WTC11 (cell line): ENCODE measurements around the gene FGFR3. TPM values are rescaled to one million over a fixed set of nuclear protein-coding genes. Genes with fewer than 3 reads are reported as not detected.
A peak's percentile ranks its signal among the peaks of the same experiment; 100 is the strongest.

ENCODE experiments used
- ATAC-seq: fragments of 200-7000 bp; cut with Tn5 transposase; 2 replicates; pipeline ENCODE4 v1.10.0; 2021; ENCODE audit warnings: mild to moderate bottlenecking, moderate library complexity
- CTCF ChIA-PET: fragments of 300-600 bp; sonication (Branson Sonifier 250); formaldehyde crosslinking; loops from one replicate; lab custom pipeline; 2021; ENCODE audit warnings: antibody characterized with exemption; lab: Charles Lee
- POLR2A ChIA-PET: fragments of 350-600 bp; sonication (Branson Sonifier 250); formaldehyde crosslinking; loops from one replicate; lab custom pipeline; 2021; ENCODE audit warnings: antibody characterized with exemption; lab: Charles Lee
- DNase-seq: peaks from one replicate; pipeline ENCODE4 v3.0.0; 2021; ENCODE audit warnings: low spot score
- H3K27ac Mint-ChIP-seq: 2 replicates; pipeline ENCODE4 v1.8.0; 2021; ENCODE audit warnings: mixed read lengths
- H3K27me3 Mint-ChIP-seq: 2 replicates; pipeline ENCODE4 v1.8.0; 2021; ENCODE audit warnings: low read depth, mild to moderate bottlenecking, moderate library complexity, mixed read lengths
- H3K36me3 Mint-ChIP-seq: 2 replicates; pipeline ENCODE4 v1.8.0; 2021; ENCODE audit warnings: mixed read lengths
- H3K4me1 Mint-ChIP-seq: 2 replicates; pipeline ENCODE4 v1.8.0; 2022; ENCODE audit warnings: mixed read lengths
- H3K4me3 Mint-ChIP-seq: 2 replicates; pipeline ENCODE4 v1.8.0; 2021; ENCODE audit warnings: mild to moderate bottlenecking, moderate library complexity, mixed read lengths
- H3K9me3 Mint-ChIP-seq: 2 replicates; pipeline ENCODE4 v1.8.0; 2021; ENCODE audit warnings: mixed read lengths
- ARID4B ChIP-seq: sonication (generic); formaldehyde crosslinking; IDR thresholded peaks from 2 replicates; pipeline ENCODE4 v1.8.0; 2023; ENCODE audit warnings: missing genetic modification reagents, mild to moderate bottlenecking, borderline replicate concordance
- ATF2 ChIP-seq: sonication (generic); formaldehyde crosslinking; IDR thresholded peaks from 2 replicates; pipeline ENCODE4 v1.8.1; 2022; ENCODE audit warnings: low read depth, missing genetic modification reagents, borderline replicate concordance
- CBFB ChIP-seq: sonication (generic); formaldehyde crosslinking; IDR thresholded peaks from 2 replicates; pipeline ENCODE4 v1.8.1; 2022; ENCODE audit warnings: mild to moderate bottlenecking, low read depth, missing genetic modification reagents
- CREM ChIP-seq: sonication (generic); formaldehyde crosslinking; IDR thresholded peaks from 2 replicates; pipeline ENCODE4 v1.8.1; 2022; ENCODE audit warnings: mild to moderate bottlenecking, missing genetic modification reagents, moderate library complexity
- EMX1 ChIP-seq: fragments of 250-450 bp; sonication (Bioruptor Pico); IDR thresholded peaks from 2 replicates; pipeline ENCODE4 v1.8.0; 2021; ENCODE audit warnings: mild to moderate bottlenecking
- FOXJ3 ChIP-seq: sonication (generic); formaldehyde crosslinking; IDR thresholded peaks from 2 replicates; pipeline ENCODE4 v1.9.0; 2021; ENCODE audit warnings: missing genetic modification reagents, mild to moderate bottlenecking, borderline replicate concordance
- FOXP4 ChIP-seq: sonication (generic); formaldehyde crosslinking; IDR thresholded peaks from 2 replicates; pipeline ENCODE4 v1.8.0; 2022; ENCODE audit warnings: mild to moderate bottlenecking, missing genetic modification reagents
- GRHL2 ChIP-seq: fragments of 250-450 bp; sonication (Bioruptor Pico); IDR thresholded peaks from 2 replicates; pipeline ENCODE4 v1.8.0; 2022; ENCODE audit warnings: mild to moderate bottlenecking, moderate library complexity; ENCODE audit not compliant: insufficient replicate concordance, severe bottlenecking
- IRF2 ChIP-seq: sonication (generic); formaldehyde crosslinking; IDR thresholded peaks from 2 replicates; pipeline ENCODE4 v1.8.0; 2022; ENCODE audit warnings: low read depth, missing genetic modification reagents, borderline replicate concordance
- NFATC4 ChIP-seq: fragments of 250-450 bp; sonication (Bioruptor Pico); IDR thresholded peaks from 2 replicates; pipeline ENCODE4 v1.9.0; 2021; ENCODE audit warnings: mild to moderate bottlenecking
- PREB ChIP-seq: sonication (generic); formaldehyde crosslinking; IDR thresholded peaks from 2 replicates; pipeline ENCODE4 v1.8.1; 2022; ENCODE audit warnings: mild to moderate bottlenecking, missing genetic modification reagents, moderate library complexity, borderline replicate concordance
- total RNA-seq: library from RNA; stranded (reverse); gene quantifications from 3 replicates; pipeline ENCODE4 v1.2.3, GENCODE V29; 2021
- TF ChIP-seq, protein P1 (sequence below): sonication (generic); formaldehyde crosslinking; IDR thresholded peaks from 2 replicates; pipeline ENCODE4 v1.8.0; 2023; ENCODE audit warnings: mild to moderate bottlenecking, missing genetic modification reagents
- TF ChIP-seq, protein P2 (sequence below): sonication (generic); formaldehyde crosslinking; IDR thresholded peaks from 2 replicates; pipeline ENCODE4 v1.8.0; 2022; ENCODE audit warnings: mild to moderate bottlenecking, missing genetic modification reagents
- TF ChIP-seq, protein P3 (sequence below): fragments of 250-450 bp; sonication (Bioruptor Pico); IDR thresholded peaks from 2 replicates; pipeline ENCODE4 v1.9.0; 2021; ENCODE audit warnings: moderate library complexity, mild to moderate bottlenecking, inconsistent platforms, borderline replicate concordance

FGFR3 gene
- total RNA-seq, 1 experiment from 2014 or later: 19.9 TPM

DNA sequence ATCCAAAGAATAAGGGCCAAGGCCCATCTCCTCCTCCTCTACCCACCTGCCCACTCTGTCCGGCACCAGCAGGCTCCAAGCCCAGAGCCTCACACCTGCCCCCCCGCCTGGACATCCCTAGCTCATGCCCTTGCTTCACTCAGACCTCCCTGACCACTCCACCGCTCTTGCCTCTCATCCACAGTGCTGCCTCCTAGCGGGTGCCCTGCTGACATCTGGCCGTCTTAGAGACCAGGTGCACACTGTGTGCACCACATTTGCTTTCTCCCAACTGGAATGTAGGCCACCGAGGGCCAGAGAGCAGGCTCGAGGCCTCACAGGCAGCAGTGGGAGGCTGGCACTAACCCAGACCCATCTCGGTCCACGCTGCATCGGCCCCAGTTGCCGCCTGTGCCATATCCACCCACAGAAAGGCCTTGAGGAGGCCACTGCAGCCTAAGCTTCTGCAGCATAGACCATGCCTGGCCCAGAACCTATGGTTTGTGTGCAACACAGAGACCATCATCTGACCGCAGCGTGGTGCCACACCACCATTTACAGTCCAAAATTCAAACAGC is 49.3 kb downstream of the FGFR3 start:
- Mint-ChIP-seq H3K4me3 (no peak overlapping the region), H3K36me3 (peaks cover 35% of the 10 kb centered on the region), H3K9me3 (no peaks in the 10 kb centered on the region), H3K27me3 (no peaks in the 10 kb centered on the region), H3K27ac (no peak overlapping the region), H3K4me1 (no peaks in the 10 kb centered on the region)
- DNase-seq (peak; percentile 58), ATAC-seq (peak; percentile 80)
- no peak for TF ChIP-seq IRF2 (CRISPR knock-in tag)
- TF ChIP-seq, protein P1, sequence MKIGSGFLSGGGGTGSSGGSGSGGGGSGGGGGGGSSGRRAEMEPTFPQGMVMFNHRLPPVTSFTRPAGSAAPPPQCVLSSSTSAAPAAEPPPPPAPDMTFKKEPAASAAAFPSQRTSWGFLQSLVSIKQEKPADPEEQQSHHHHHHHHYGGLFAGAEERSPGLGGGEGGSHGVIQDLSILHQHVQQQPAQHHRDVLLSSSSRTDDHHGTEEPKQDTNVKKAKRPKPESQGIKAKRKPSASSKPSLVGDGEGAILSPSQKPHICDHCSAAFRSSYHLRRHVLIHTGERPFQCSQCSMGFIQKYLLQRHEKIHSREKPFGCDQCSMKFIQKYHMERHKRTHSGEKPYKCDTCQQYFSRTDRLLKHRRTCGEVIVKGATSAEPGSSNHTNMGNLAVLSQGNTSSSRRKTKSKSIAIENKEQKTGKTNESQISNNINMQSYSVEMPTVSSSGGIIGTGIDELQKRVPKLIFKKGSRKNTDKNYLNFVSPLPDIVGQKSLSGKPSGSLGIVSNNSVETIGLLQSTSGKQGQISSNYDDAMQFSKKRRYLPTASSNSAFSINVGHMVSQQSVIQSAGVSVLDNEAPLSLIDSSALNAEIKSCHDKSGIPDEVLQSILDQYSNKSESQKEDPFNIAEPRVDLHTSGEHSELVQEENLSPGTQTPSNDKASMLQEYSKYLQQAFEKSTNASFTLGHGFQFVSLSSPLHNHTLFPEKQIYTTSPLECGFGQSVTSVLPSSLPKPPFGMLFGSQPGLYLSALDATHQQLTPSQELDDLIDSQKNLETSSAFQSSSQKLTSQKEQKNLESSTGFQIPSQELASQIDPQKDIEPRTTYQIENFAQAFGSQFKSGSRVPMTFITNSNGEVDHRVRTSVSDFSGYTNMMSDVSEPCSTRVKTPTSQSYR (CRISPR knock-in tag): no peak
- TF ChIP-seq NFATC4 (CRISPR knock-in tag): no peak
- no peak for TF ChIP-seq ARID4B (CRISPR knock-in tag)
- no peak for TF ChIP-seq GRHL2
- TF ChIP-seq ATF2: no peak
- TF ChIP-seq, protein P2, sequence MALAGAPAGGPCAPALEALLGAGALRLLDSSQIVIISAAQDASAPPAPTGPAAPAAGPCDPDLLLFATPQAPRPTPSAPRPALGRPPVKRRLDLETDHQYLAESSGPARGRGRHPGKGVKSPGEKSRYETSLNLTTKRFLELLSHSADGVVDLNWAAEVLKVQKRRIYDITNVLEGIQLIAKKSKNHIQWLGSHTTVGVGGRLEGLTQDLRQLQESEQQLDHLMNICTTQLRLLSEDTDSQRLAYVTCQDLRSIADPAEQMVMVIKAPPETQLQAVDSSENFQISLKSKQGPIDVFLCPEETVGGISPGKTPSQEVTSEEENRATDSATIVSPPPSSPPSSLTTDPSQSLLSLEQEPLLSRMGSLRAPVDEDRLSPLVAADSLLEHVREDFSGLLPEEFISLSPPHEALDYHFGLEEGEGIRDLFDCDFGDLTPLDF (CRISPR knock-in tag): no peak
- no peak for TF ChIP-seq FOXP4
- no peak for TF ChIP-seq EMX1
- no peak for TF ChIP-seq CBFB (CRISPR knock-in tag)
- no peak for TF ChIP-seq FOXJ3 (CRISPR knock-in tag)
- TF ChIP-seq CREM: no peak
- TF ChIP-seq, protein P3, sequence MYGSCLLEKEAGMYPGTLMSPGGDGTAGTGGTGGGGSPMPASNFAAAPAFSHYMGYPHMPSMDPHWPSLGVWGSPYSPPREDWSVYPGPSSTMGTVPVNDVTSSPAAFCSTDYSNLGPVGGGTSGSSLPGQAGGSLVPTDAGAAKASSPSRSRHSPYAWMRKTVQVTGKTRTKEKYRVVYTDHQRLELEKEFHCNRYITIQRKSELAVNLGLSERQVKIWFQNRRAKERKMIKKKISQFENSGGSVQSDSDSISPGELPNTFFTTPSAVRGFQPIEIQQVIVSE (CRISPR knock-in tag): no peak
- no peak for TF ChIP-seq PREB (CRISPR knock-in tag)
- CTCF ChIA-PET: interaction anchor here (0.6 to 2.8 kb wide), 9 partner anchors 9 to 251 kb away, joined by 3 to 14 read pairs (median 3); partner anchors contain the start of gene LETM1
- POLR2A ChIA-PET: no interaction called here
